Hematopoietic multipotent progenitor cell treated with erythropoietin and hydrocortisone succinate and interleukin-3 and kit ligand, for 15 days (in vitro differentiated cells): Measurements from ENCODE around the gene MRPL49.
A peak's percentile ranks its signal among the peaks of the same experiment; 100 is the strongest.

Experiments used
- DNase-seq: peaks from one replicate; pipeline ENCODE4 v3.0.0-alpha.2; 2015; ENCODE audit warnings: low spot score

Gene MRPL49

GRCh38 chr11:65121865-65122696 lies at the start of gene MRPL49, which contains the start of gene FAU:
Gene MRPL49 (plus strand): TSS chr11:65122321. CDS start chr11:65122347, 26 bp downstream.
Gene FAU (minus strand): TSS chr11:65122134. CDS start chr11:65121813, 321 bp downstream.
- DNase-seq, result peak; percentile 99

GRCh38 chr11:65072631-65072966 lies 49.5 kb upstream of the MRPL49 start:
- no peak for DNase-seq

- DNase-seq, result no peak
Observed at GRCh38 chr11:65077451-65077850, 44.7 kb upstream of the MRPL49 start.

GRCh38 chr11:65078151-65078550 lies 44.0 kb upstream of the MRPL49 start:
- peak; percentile 65 for DNase-seq

GRCh38 chr11:65078786-65079342 lies 43.3 kb upstream of the MRPL49 start:
- no peak for DNase-seq

- DNase-seq, result no peak
Observed at GRCh38 chr11:65083134-65083833, 38.8 kb upstream of the MRPL49 start.

GRCh38 chr11:65083834-65084597 lies 38.1 kb upstream of the MRPL49 start, which contains the start of the genes CDCA5 and ZFPL1:
Gene CDCA5 (minus strand): TSS chr11:65084040. CDS start chr11:65083978, 62 bp downstream.
Gene ZFPL1 (plus strand): TSS chr11:65084222. CDS start chr11:65084699, 477 bp downstream.
- peak; percentile 98 for DNase-seq

- no peak for DNase-seq
Observed at GRCh38 chr11:65084598-65085375, 37.3 kb upstream of the MRPL49 start.

GRCh38 chr11:65085446-65085845 lies 36.7 kb upstream of the MRPL49 start:
- no peak for DNase-seq

GRCh38 chr11:65086809-65087208 lies 35.3 kb upstream of the MRPL49 start:
- DNase-seq, result no peak

- DNase-seq, result no peak
Observed at GRCh38 chr11:65087216-65087615, 34.9 kb upstream of the MRPL49 start.

- no peak for DNase-seq
Observed at GRCh38 chr11:65087827-65088226, 34.3 kb upstream of the MRPL49 start.

- DNase-seq, result no peak
Observed at GRCh38 chr11:65089621-65090020, 32.5 kb upstream of the MRPL49 start.

GRCh38 chr11:65090628-65091027 lies 31.5 kb upstream of the MRPL49 start:
- no peak for DNase-seq

- no peak for DNase-seq
Observed at GRCh38 chr11:65095427-65095826, 26.7 kb upstream of the MRPL49 start.

- peak; percentile 95 for DNase-seq
Observed at GRCh38 chr11:65095974-65096806, 25.9 kb upstream of the MRPL49 start, which contains the start of gene VPS51. Gene VPS51 (plus strand): TSS chr11:65096214. CDS start chr11:65096251, 37 bp downstream.

- DNase-seq, result no peak
Observed at GRCh38 chr11:65096926-65097325, 25.2 kb upstream of the MRPL49 start.

- no peak for DNase-seq
Observed at GRCh38 chr11:65100674-65101350, 21.3 kb upstream of the MRPL49 start.
